ENCODE results near the gene OR8H2.

DNA sequence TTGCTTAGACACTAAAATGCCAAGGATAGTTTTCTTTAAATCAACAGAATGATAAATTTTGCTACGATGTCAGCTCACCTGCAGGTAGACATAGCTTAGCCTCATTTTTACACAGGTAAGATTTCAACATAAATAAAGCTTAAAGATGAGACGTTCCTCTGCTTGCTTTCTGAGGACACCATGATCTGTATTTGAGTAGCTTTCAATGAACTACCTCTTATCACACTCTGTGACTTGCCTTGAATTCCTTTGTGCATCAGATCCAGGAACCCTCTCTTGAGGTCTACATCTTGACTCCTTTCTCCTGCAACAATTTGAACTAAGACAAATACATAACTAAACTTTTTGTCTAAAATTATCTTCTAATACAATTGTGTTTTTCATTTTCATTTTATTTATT, 36.5 kb upstream of the OR8H2 start:
- TF ChIP-seq GATA3 (IDR thresholded peaks at IDR 0.05; ENCODE audit: low read depth, low read length), result no peak
- TF ChIP-seq GATA2 (IDR thresholded peaks at IDR 0.05; ENCODE audit: low read depth, low read length), result no peak

Data from SH-SY5Y (cell line).